Fibroblast of villous mesenchyme (primary cell): ENCODE data around the gene SLC12A7. TPM values are rescaled to one million over a fixed set of nuclear protein-coding genes. Genes with fewer than 3 reads are reported as not detected.
"Not testable (repeated sequence)": the region's sequence is repeated elsewhere in the genome, so short reads cannot be mapped to it uniquely, and the experiment has no call there.

Experiments used
- DNase-seq: peaks from one replicate; pipeline ENCODE4 v3.0.0-alpha.2; 2010; ENCODE audit warnings: low read depth
- H3K4me3 ChIP-seq: 2 replicates; pipeline ENCODE4 v1.5.1; 2011; ENCODE audit warnings: low read depth, mild to moderate bottlenecking, low read length
- CTCF ChIP-seq: IDR thresholded peaks from 2 replicates; pipeline ENCODE4 v1.5.1; 2012; ENCODE audit warnings: low read depth, mild to moderate bottlenecking, low read length; ENCODE audit not compliant: insufficient read depth
- total RNA-seq: library from RNA; depleted of rRNA; stranded (reverse); fragments of >200 nt; gene quantifications from 2 replicates; pipeline ENCODE4 v1.2.3, GENCODE V29; 2012

The SLC12A7 gene
- total RNA-seq, 1 donor = 9.5 TPM

DNA sequence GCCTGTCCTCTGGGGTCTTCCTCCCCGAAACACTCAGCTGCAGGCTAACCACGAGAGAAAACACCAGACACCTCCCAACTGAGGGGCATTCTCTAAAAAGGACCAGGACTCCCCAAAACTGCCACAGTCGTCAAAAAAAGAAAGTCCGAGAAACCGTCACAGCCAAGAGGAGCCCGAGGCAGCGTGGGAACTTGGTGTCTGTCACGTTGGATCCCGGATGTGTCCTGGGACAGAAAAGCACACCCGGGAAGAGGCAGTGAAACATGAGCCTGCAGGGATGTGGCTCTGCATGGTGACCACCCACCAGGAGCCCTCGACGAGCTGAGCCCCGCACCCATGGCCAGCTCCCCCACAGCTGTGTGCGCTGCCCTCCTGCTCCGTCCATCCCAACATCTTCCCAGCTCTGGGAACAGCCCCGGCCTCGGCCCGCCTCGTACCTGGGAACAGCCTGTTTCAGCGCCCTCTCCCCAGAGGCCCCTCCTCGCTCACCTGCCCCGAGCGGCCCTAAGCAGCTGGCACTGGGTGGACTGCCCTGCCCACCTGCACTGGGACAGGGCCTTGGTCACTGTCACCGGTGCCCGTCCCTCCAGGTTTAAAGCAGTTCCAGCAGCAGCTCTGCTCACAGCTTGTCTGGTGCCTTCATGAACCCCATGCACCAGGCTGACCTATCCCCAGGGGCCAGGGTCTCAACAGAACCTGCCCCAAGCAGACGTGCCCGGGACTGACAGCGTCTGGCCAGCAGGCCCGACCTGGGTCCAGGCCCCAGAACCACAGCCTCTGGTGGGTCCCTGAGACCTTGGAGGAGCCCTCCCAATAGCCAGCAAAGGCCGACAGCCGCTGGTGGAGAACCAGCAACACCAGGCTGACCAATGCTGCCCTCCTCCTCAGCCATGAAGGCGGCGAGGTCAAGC, 10.9 kb downstream of the SLC12A7 start:
- H3K4me3 ChIP-seq = no peak overlapping the region
- no peak for DNase-seq
- TF ChIP-seq CTCF = no peak

DNA sequence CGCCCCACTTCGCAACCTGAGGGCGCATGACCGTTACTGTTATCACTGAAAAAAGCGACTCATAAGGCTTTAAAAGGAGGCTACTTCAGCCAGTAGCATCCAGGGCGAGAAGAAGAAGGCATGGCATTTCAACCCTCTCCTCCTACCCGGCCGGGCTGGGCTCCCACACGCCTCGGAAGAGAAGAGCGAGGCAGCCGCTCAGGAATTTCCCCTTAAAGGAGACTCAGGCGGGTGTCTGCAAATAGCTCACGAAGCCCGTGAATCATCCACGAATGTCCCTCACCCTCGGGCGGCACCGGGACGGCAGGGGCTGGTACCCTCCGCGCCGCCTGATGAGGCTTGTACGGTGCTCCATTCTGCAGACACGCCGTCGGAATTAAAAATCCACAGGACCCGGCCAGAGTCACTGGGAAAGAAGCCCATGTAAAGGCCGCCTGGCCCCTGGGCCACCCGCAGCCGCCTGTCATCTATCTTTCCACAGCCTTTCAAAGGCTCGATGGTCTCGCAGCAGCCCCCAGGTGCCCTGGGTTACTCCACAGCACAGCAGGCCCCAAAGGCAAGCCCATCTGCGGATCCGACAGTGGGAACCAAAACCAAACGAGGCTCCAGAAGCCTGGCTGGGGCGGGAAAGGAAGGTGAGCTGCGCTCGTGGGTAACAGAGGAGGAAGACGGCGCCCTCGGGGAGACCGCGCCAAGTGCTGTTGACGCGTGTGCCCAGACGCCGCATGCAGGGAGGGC, 11.8 kb downstream of the SLC12A7 start:
- no peak for DNase-seq
- H3K4me3 ChIP-seq = no peak overlapping the region
- no peak for TF ChIP-seq CTCF

DNA sequence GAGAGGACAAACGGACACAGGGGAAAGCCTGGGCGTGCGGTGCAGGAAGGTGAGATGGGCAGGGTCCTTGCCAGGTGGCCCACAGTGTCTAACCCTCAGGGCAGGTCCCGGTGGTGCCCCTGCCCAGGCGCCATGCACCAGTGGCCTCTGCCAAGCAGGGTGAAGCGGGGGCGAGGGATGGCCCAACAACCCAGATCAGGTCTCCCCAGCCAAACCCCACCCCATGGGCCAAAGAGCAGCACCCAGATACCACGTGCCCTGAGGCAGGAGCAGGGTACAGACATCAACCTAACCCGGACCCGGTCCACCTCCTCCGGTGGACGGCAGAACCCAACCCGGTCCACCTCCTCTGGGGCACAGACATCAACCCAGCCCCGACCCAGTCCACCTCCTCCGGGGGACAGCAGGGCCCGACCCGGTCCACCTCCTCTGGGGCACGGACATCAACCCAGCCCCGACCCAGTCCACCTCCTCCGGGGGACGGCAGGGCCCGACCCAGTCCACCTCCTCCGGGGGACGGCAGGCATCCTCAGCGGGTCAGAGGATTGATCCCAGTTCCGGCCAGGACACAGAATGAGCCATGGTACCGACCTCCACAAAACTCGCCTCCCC, 12.8 kb downstream of the SLC12A7 start:
- TF ChIP-seq CTCF = no peak
- no peak overlapping the region for H3K4me3 ChIP-seq
- no peak for DNase-seq

- not testable (repeated sequence) for DNase-seq, H3K4me3 ChIP-seq
Observed at GRCh38 chr5:1097988-1098385, 13.9 kb downstream of the SLC12A7 start.

DNA sequence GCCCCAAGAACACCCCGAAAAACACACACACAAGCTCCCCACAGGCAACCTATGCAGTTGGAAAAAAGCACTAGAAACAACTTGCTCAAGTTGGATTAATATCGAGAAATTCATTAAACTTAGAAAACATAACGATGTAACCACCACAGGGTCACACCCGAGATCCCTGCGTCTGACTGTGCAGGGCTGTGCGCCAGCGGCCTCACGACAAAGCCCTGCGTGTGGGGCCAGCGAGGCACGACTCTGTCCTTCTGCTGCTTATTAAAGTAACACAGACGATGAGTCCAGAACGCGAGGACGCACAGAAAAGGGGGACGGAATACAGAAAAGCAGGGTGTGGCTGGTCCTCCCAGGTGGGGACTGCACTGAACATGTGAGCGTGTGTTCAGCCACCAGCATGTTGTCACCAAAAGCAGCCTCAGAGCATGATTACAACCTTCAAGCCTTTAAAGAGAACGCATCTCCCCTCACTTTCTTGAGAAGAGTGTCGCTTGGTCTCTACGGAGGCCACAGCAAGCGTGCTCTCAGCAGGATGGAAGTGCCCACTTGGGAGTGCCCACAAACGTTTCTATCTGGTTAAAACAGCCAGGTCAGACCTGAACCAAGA, 14.4 kb downstream of the SLC12A7 start:
- TF ChIP-seq CTCF = no peak
- DNase-seq = no peak
- H3K4me3 ChIP-seq = no peak overlapping the region

DNA sequence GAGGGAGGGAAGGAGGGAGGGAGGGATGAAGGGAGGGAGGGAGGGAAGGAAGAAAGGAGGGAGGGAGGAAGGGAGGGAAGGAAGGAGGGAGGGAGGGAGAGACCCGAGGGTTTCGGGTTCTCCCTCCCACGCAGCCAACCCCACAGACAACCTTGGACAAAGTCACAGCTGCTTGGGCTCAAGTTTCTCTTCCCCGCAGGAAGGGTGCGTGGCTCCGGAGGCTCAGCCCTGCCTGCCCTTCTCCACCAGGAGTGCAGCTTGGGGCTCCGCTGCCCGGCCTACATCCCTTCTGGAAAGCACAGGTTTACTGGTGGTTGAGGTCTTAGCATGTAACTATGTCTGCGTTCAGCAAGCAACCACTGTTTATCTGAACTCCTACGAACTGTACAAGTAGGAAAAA, 15.0 kb downstream of the SLC12A7 start:
- TF ChIP-seq CTCF = no peak
- no peak for DNase-seq
- H3K4me3 ChIP-seq = no peak overlapping the region

- TF ChIP-seq CTCF = no peak
Observed at GRCh38 chr5:1095990-1096363, 15.9 kb downstream of the SLC12A7 start.

More at GRCh38 chr5:1095990-1096363, 15.9 kb downstream of the SLC12A7 start:
- H3K4me3 ChIP-seq = no peak overlapping the region
- DNase-seq = no peak
